ENCODE measurements around the gene APOBEC3H.

DNA sequence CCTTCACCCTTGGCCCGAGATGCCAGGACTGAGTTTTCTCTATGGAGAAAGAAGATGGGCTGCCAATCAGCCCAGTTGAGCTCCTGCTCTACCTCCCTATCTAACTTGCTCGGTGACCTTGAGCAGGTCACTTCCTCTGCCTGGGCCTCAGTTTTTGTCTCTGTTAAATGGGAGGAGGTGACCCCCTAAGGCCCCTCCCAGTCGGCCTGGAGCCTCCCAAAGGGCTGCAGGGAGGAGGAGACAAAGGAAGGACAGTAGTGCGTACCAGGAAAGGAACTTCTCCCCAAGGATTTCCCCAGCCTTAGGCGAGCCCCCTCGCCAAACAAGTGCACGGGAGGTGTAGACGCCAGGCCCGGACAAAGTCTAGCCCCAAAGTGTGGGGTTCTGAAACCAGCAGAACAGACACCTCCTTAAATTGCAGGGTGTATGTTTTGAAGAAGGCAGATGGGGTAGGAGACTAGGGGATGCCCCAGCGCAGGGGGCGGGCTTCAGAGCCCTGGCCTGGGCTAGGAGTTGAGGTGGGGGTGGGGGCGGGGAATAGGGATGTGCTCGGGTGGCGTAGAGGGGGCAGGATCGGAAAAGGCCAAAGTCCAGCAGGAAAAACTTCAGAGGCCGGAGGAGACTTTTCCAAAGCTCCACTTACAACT lies 54.4 kb downstream of the APOBEC3H start:
- TF ChIP-seq CTCF (IDR thresholded peaks at IDR 0.05; ENCODE audit: low read depth, low read length, poor library complexity, severe bottlenecking): no peak
- no peak for TF ChIP-seq EZH2phosphoT487 (IDR thresholded peaks at IDR 0.05; ENCODE audit: borderline replicate concordance, low read length)
